ENCODE measurements around the gene ACTL10. TPM values are rescaled to one million over a fixed set of nuclear protein-coding genes. Genes with fewer than 3 reads are reported as not detected.
"Not testable (repeated sequence)": the region's sequence is repeated elsewhere in the genome, so short reads cannot be mapped to it uniquely, and the experiment has no call there.

Gene ACTL10
- total RNA-seq, 2 experiments from 2014 or later, result 0.91 to 1.7 TPM

DNA sequence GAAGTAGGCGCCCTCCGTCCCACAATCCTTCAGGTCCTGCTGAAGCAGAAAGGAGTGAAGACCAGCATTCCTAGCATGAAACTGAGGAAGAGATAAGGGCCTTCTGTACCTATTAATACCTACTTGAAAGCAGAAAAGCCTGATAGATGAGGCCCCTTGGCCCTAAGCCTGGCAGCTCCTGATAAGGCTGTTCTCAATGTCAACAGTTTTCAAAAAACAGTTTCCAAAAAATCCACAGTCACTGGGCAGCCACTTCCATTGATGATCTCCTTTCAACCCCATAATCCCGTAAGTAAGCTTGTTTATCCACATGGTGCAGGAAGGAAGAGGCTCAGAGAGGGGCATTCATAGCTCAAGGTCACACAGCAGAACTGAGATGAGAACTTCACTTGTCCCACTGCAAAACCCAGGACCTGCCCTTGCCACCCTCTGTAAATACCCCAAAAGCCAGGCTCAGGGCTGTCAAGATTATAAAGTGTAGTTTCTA lies 22.2 kb downstream of the ACTL10 start:
- intact Hi-C loops (cut with DNase I, micrococcal nuclease), result loop anchor here (5.0 kb wide), 3 partner anchors 43 to 1853 kb away; partner anchors contain the start of genes ERGIC3 (in 1 of the 2) and ZNF341 (in 1 of the 2)
- no peak overlapping the region for H3K4me3 Mint-ChIP-seq
- H3K4me1 Mint-ChIP-seq, result peaks cover 54% of the 10 kb centered on the region
- ChIA-PET POLR2A (interaction anchor here (1.0 to 1.3 kb wide), 2 partner anchors 21 to 305 kb away, joined by 3 to 4 read pairs; partner anchors contain the start of gene RALY), CTCF (interaction anchor here (1.0 to 1.2 kb wide), 2 partner anchors 36 to 44 kb away, joined by 3 to 5 read pairs; no protein-coding TSS in a partner anchor)
- H3K9me3 Mint-ChIP-seq (ENCODE audit: low read depth), result no peaks in the 10 kb centered on the region
- H3K27ac Mint-ChIP-seq, result peak overlapping the region; percentile 24
- ATAC-seq (no peak), DNase-seq (no peak)
- H3K27me3 Mint-ChIP-seq, result no peaks in the 10 kb centered on the region
- peaks cover 9% of the 10 kb centered on the region for H3K36me3 Mint-ChIP-seq (ENCODE audit: low read depth)

GRCh38 chr20:33689493-33689892 lies 22.8 kb downstream of the ACTL10 start:
- no peak overlapping the region for H3K4me3 Mint-ChIP-seq
- no peaks in the 10 kb centered on the region for H3K27me3 Mint-ChIP-seq
- ATAC-seq, result no peak
- peak overlapping the region; percentile 63 for H3K27ac Mint-ChIP-seq
- H3K36me3 Mint-ChIP-seq (ENCODE audit: low read depth), result peaks cover 9% of the 10 kb centered on the region
- H3K4me1 Mint-ChIP-seq, result peaks cover 49% of the 10 kb centered on the region
- intact Hi-C loops (cut with DNase I, micrococcal nuclease), result loop anchor here (5.0 kb wide), 3 partner anchors 43 to 1853 kb away; partner anchors contain the start of genes ERGIC3 (in 1 of the 2) and ZNF341 (in 1 of the 2)
- H3K9me3 Mint-ChIP-seq (ENCODE audit: low read depth), result no peaks in the 10 kb centered on the region
- ChIA-PET POLR2A (interaction anchor here (0.9 kb wide), 2 partner anchors 10 to 951 kb away, joined by 3 to 8 read pairs; no protein-coding TSS in a partner anchor), CTCF (interaction anchor here (0.6 to 1.3 kb wide), 6 partner anchors 30 to 325 kb away, joined by 3 to 5 read pairs (median 3); partner anchors contain the start of gene PXMP4)
- no peak for DNase-seq

- H3K27me3 Mint-ChIP-seq, result no peaks in the 10 kb centered on the region
- intact Hi-C loops (cut with DNase I, micrococcal nuclease), result loop anchor here (1.0 to 5.0 kb wide), 5 partner anchors 19 to 1852 kb away; partner anchors contain the start of genes ERGIC3 (in 1 of the 2), PXMP4 (in 1 of the 2) and ZNF341 (in 1 of the 2)
- peaks cover 44% of the 10 kb centered on the region for H3K4me1 Mint-ChIP-seq
- peak overlapping the region; percentile 45 for H3K4me3 Mint-ChIP-seq
- CTCF ChIA-PET, result interaction anchor here (0.6 to 1.3 kb wide), 6 partner anchors 29 to 325 kb away, joined by 3 to 5 read pairs (median 3); partner anchors contain the start of gene PXMP4
- POLR2A ChIA-PET, result interaction anchor here (0.6 to 0.9 kb wide), 6 partner anchors 10 to 952 kb away, joined by 3 to 8 read pairs (median 4); no protein-coding TSS in a partner anchor
- H3K36me3 Mint-ChIP-seq (ENCODE audit: low read depth), result peaks cover 4% of the 10 kb centered on the region
- ATAC-seq, result peak; percentile 20
- no peaks in the 10 kb centered on the region for H3K9me3 Mint-ChIP-seq (ENCODE audit: low read depth)
- DNase-seq, result peak; percentile 78
- peak overlapping the region; percentile 63 for H3K27ac Mint-ChIP-seq
These were observed 23.2 kb downstream of the ACTL10 start for GRCh38 chr20:33689973-33690372.

DNA sequence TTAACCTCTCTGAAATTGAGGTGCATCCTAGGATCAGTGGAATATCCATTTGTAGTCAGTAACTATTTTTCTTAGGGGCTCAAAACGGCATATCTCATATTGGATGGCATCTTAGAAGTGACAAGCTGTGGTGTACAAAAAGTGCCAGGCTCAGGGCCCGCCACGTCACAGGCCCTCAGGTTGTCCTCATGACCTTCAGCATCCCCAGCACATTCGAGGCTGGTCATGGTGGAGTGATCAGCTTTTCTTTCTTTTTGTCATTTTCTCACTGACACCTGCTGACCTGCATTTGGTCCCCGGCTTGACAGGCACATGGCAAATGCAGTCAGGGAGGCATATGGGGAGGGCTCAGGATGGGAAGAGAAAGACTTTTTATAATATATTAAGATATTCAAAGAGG lies 26.5 kb downstream of the ACTL10 start:
- ChIA-PET POLR2A (no interaction called here), CTCF (no interaction called here)

GRCh38 chr20:33693741-33694638 lies 27.2 kb downstream of the ACTL10 start:
- intact Hi-C loops (cut with DNase I, micrococcal nuclease), result no loop called here
- peaks cover 16% of the 10 kb centered on the region for H3K4me1 Mint-ChIP-seq
- H3K9me3 Mint-ChIP-seq (ENCODE audit: low read depth), result peaks cover 2% of the 10 kb centered on the region
- ATAC-seq, result no peak
- ChIA-PET CTCF (no interaction called here), POLR2A (no interaction called here)
- no peaks in the 10 kb centered on the region for H3K36me3 Mint-ChIP-seq (ENCODE audit: low read depth)
- H3K27ac Mint-ChIP-seq, result no peak overlapping the region
- no peak overlapping the region for H3K4me3 Mint-ChIP-seq
- no peak for DNase-seq
- no peaks in the 10 kb centered on the region for H3K27me3 Mint-ChIP-seq

More for the DNA sequence above, 26.5 kb downstream of the ACTL10 start:
- no peak for DNase-seq
- peaks cover 23% of the 10 kb centered on the region for H3K4me1 Mint-ChIP-seq
- H3K27ac Mint-ChIP-seq, result no peak overlapping the region
- no peaks in the 10 kb centered on the region for H3K36me3 Mint-ChIP-seq (ENCODE audit: low read depth)
- no peaks in the 10 kb centered on the region for H3K27me3 Mint-ChIP-seq
- H3K4me3 Mint-ChIP-seq, result no peak overlapping the region
- no peak for ATAC-seq
- H3K9me3 Mint-ChIP-seq (ENCODE audit: low read depth), result peaks cover under 1% of the 10 kb centered on the region
- intact Hi-C loops (cut with DNase I, micrococcal nuclease), result no loop called here

- CTCF ChIA-PET, result no interaction called here
- H3K27ac Mint-ChIP-seq, result no peak overlapping the region
- H3K36me3 Mint-ChIP-seq (ENCODE audit: low read depth), result no peaks in the 10 kb centered on the region
- H3K27me3 Mint-ChIP-seq, result no peaks in the 10 kb centered on the region
- intact Hi-C loops (cut with DNase I, micrococcal nuclease), result no loop called here
- H3K4me3 Mint-ChIP-seq, result no peak overlapping the region
- POLR2A ChIA-PET, result no interaction called here
- no peak for DNase-seq
- peaks cover 9% of the 10 kb centered on the region for H3K4me1 Mint-ChIP-seq
- H3K9me3 Mint-ChIP-seq (ENCODE audit: low read depth), result peaks cover 2% of the 10 kb centered on the region
- ATAC-seq, result no peak
These were observed 27.9 kb downstream of the ACTL10 start for GRCh38 chr20:33694639-33695012.

DNA sequence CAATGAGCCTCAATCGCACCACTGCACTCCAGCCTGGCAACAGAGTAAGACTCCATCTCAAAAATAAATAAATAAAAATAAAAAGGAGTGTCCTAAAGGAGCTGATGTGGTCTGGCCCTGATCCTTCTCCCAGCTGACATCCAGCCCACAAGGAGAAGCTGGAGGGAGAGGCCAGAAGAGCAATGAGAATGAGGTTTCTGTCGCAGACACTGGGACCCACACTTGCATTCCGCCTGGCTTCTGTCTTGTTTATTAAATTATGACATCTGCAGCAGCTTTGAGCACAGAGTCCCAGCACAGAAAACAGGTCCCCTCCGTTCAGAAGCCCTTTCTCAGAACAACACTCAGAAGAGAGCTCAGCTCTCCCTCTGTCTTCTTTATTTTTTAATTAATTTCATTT lies 29.7 kb downstream of the ACTL10 start:
- peaks cover 2% of the 10 kb centered on the region for H3K9me3 Mint-ChIP-seq (ENCODE audit: low read depth)
- ATAC-seq, result no peak
- H3K27me3 Mint-ChIP-seq, result no peaks in the 10 kb centered on the region
- no peaks in the 10 kb centered on the region for H3K4me1 Mint-ChIP-seq
- H3K36me3 Mint-ChIP-seq (ENCODE audit: low read depth), result no peaks in the 10 kb centered on the region
- no peak for DNase-seq
- no peak overlapping the region for H3K4me3 Mint-ChIP-seq
- no peak overlapping the region for H3K27ac Mint-ChIP-seq
- intact Hi-C loops (cut with DNase I, micrococcal nuclease), result no loop called here
- ChIA-PET POLR2A (no interaction called here), CTCF (interaction anchor here (0.8 to 1.3 kb wide), 2 partner anchors 9 to 203 kb away, joined by 3 read pairs; no protein-coding TSS in a partner anchor)

GRCh38 chr20:33697129-33697528 lies 30.4 kb downstream of the ACTL10 start:
- no peak overlapping the region for H3K27ac Mint-ChIP-seq
- no peaks in the 10 kb centered on the region for H3K4me1 Mint-ChIP-seq
- no peaks in the 10 kb centered on the region for H3K27me3 Mint-ChIP-seq
- DNase-seq (no peak), ATAC-seq (no peak)
- POLR2A ChIA-PET, result no interaction called here
- CTCF ChIA-PET, result interaction anchor here (0.8 kb wide), 1 partner anchor 203 kb away, joined by 3 read pairs; no protein-coding TSS in a partner anchor
- intact Hi-C loops (cut with DNase I, micrococcal nuclease), result no loop called here
- H3K4me3 Mint-ChIP-seq, result no peak overlapping the region
- peaks cover 2% of the 10 kb centered on the region for H3K9me3 Mint-ChIP-seq (ENCODE audit: low read depth)
- H3K36me3 Mint-ChIP-seq (ENCODE audit: low read depth), result no peaks in the 10 kb centered on the region

DNA sequence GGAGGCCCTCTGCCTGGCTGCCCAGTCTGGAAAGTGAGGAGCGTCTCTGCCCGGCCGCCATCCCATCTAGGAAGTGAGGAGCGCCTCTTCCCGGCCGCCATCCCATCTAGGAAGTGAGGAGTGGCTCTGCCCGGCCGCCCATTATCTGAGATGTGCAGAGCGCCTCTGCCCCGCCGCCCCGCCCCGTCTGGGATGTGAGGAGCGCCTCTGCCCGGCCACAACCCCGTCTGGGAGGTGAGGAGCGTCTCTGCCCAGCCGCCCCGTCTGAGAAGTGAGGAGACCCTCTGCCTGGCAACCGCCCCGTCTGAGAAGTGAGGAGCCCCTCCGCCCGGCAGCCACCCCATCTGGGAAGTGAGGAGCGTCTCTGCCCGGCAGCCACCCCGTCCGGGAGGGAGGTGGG lies 32.2 kb downstream of the ACTL10 start:
- intact Hi-C loops (cut with DNase I, micrococcal nuclease); H3K4me1 Mint-ChIP-seq; POLR2A ChIA-PET; H3K36me3 Mint-ChIP-seq (ENCODE audit: low read depth); H3K27me3 Mint-ChIP-seq; H3K4me3 Mint-ChIP-seq; CTCF ChIA-PET; H3K9me3 Mint-ChIP-seq (ENCODE audit: low read depth); ATAC-seq; DNase-seq; H3K27ac Mint-ChIP-seq: not testable (repeated sequence)

DNA sequence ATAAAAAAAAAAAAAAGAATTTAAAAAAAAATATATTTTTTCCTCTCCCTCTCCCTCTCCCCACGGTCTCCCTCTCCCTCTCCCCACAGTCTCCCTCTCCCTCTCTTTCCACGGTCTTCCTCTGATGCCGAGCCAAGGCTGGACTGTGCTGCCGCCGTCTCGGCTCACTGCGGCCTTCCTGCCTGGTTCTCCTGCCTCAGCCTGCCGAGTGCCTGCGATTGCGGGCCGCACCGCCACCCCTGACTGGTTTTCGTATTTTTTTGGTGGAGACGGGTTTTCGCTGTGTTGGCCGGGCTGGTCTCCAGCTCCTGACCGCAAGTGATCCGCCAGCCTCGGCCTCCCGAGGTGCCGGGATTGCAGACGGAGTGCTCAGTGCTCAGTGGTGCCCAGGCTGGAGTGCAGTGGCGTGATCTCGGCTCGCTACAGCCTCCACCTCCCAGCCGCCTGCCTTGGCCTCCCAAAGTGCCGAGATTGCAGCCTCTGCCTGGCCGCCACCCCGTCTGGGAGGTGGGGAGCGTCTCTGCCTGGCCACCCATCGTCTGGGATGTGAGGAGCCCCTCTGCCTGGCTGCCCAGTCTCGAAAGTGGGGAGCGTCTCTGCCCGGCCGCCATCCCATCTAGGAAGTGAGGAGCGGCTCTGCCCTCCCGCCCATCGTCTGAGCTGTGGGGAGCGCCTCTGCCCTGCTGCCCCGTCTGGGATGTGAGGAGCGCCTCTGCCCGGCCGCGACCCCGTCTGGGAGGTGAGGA lies 34.1 kb downstream of the ACTL10 start:
- H3K9me3 Mint-ChIP-seq (ENCODE audit: low read depth); H3K4me3 Mint-ChIP-seq; H3K36me3 Mint-ChIP-seq (ENCODE audit: low read depth); H3K27me3 Mint-ChIP-seq; CTCF ChIA-PET; H3K4me1 Mint-ChIP-seq; POLR2A ChIA-PET; DNase-seq; H3K27ac Mint-ChIP-seq; ATAC-seq; intact Hi-C loops (cut with DNase I, micrococcal nuclease): not testable (repeated sequence)
